Testis (tissue), 3 donors: Measurements from ENCODE around the gene GTSF1L. TPM values are rescaled to one million over a fixed set of nuclear protein-coding genes. Genes with fewer than 3 reads are reported as not detected.

ENCODE experiments used
- DNase-seq: peaks from one replicate; pipeline ENCODE4 v3.0.0-alpha.2; 2019
- H3K27ac ChIP-seq, 2 donors: fragments of 200-600 bp; sonication (generic); one replicate each; pipeline ENCODE4 v1.5.1; 2019
- H3K27me3 ChIP-seq: fragments of 200-600 bp; sonication (generic); one replicate; pipeline ENCODE4 v1.5.1; 2019
- H3K36me3 ChIP-seq: fragments of 200-600 bp; sonication (generic); one replicate; pipeline ENCODE4 v1.5.1; 2017; ENCODE audit warnings: low read depth; ENCODE audit errors: missing control alignments
- H3K4me1 ChIP-seq: fragments of 200-600 bp; sonication (generic); one replicate; pipeline ENCODE4 v1.5.1; 2019
- H3K4me3 ChIP-seq, 2 donors: fragments of 200-600 bp; sonication (generic); one replicate each; pipeline ENCODE4 v1.5.1; 2017 to 2019
- H3K9me3 ChIP-seq: fragments of 200-600 bp; sonication (generic); one replicate; pipeline ENCODE4 v1.5.1; 2017
- CTCF ChIP-seq, 3 experiments: fragments of 450-650 bp in 2 of 3; fragments of 200-600 bp in 1 of 3; sonication (generic) in 1 of 3; IDR thresholded peaks; one replicate each; pipeline ENCODE4 v1.5.1; 2016 to 2019; ENCODE audit warnings: antibody characterized with exemption in 3 of 3, mild to moderate bottlenecking in 2 of 3, moderate library complexity in 1 of 3
- POLR2A ChIP-seq: fragments of 450-650 bp; IDR thresholded peaks from one replicate; pipeline ENCODE4 v1.6.1; 2017; ENCODE audit warnings: antibody characterized with exemption, mild to moderate bottlenecking, moderate library complexity
- WGBS, 2 donors: methylation state at CpG; one replicate each; pipeline ENCODE4 v1.1.5; 2018; 5-methylcytosine and 5-hydroxymethylcytosine counted together
- intact Hi-C: fragments of 100-400 bp; cut with DNase I; formaldehyde crosslinking; loops from one replicate; pipeline ENCODE4 v1.15.1; 2023; ENCODE audit warnings: low total_unique reads
- polyA plus RNA-seq: library from polyadenylated mRNA; stranded (reverse); fragments of 350-450 nt; fragmentation: Illumina TruSeq; extraction: RNeasy Lipid Tissue Mini Kit (QIAGEN cat#74804); gene quantifications from one replicate; pipeline ENCODE4 v1.2.3, GENCODE V29; 2014; ENCODE audit warnings: low read depth, low replicate concordance; ENCODE audit not compliant: insufficient read depth
- total RNA-seq, 2 donors: library from RNA; depleted of rRNA; stranded (reverse); fragments of >200 nt; gene quantifications; one replicate each; pipeline ENCODE4 v1.2.3, GENCODE V29; 2016

Gene GTSF1L
- total and polyA plus RNA-seq, 3 donors from 2014 or later = 79.2 to 244 (median 202) TPM

DNA sequence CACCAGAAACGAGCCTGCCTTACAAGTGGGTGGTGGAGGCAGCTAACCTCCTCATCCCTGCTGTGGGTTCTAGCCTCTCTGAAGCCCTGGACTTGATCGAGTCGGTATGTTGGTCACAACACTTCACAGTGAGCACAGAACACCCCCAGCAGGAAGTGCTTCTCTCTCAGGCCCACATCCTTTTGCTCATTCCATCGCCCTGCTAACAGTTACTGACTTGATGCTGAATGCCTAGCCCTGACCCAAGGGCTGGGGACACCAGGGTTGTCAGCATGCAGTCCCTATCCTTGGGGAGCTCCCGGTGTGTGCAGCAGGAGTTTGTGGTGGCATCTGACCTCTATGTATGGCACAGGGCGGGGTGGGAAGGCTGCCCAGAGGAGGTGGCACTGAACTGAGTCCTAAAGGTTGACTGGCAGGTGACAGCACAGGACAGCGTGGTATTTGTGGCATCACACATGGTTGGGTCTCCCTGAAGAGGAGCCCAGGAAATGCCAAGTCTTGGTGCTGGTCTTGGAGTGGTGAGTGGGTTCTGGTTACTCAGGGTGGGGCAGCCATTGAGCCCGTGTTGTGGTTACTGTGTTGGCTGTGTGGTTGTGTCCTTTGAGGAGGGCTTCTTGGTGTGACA lies 26.7 kb downstream of the GTSF1L start:
- no peak for TF ChIP-seq CTCF (IDR thresholded peaks at IDR 0.05)
- no peak for TF ChIP-seq POLR2A
- Histone ChIP-seq H3K4me3 (no peak overlapping the region), H3K36me3 (no peaks in the 10 kb centered on the region), H3K9me3 (no peaks in the 10 kb centered on the region), H3K27ac (no peak overlapping the region), H3K27me3 (no peaks in the 10 kb centered on the region), H3K4me1 (no peaks in the 10 kb centered on the region)
- no peak for DNase-seq
- WGBS, 2 donors = 88 to 99% methylated on average over 4 to 8 of the region's 8 CpGs
- intact Hi-C loops = no loop called here

DNA sequence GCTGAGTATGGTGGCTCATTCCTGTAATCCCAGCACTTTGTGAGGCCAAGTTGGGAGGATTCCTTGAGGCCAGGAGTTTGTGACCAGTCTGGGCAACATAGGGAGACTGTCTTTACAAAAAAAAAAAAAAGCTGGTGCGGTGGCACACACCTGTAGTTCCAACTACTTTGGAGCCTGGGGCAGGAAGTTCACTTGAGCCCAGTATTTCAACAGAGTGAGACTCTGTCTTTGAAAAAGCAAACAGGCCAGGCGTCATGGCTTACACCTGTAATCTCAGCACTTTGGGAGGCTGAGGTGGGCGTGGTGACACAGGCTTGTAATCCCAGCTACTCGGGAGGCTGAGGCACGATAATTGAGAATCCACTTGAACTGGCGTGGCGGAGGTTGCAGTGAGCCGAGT lies 31.2 kb downstream of the GTSF1L start:
- Histone ChIP-seq H3K9me3 (no peaks in the 10 kb centered on the region), H3K4me1 (no peaks in the 10 kb centered on the region), H3K4me3 (no peak overlapping the region), H3K27ac (no peak overlapping the region), H3K27me3 (no peaks in the 10 kb centered on the region), H3K36me3 (no peaks in the 10 kb centered on the region)
- intact Hi-C loops = no loop called here
- no peak for DNase-seq
- TF ChIP-seq POLR2A (no peak), CTCF (IDR thresholded peaks at IDR 0.05) (no peak)
- WGBS, 2 donors = 91 to 92% methylated on average over 8 of the region's 8 CpGs

- DNase-seq = no peak
- TF ChIP-seq POLR2A = no peak
- TF ChIP-seq CTCF (IDR thresholded peaks at IDR 0.05) = no peak
- Histone ChIP-seq H3K9me3 (no peaks in the 10 kb centered on the region), H3K4me1 (peaks cover 4% of the 10 kb centered on the region), H3K27me3 (no peaks in the 10 kb centered on the region), H3K36me3 (no peaks in the 10 kb centered on the region), H3K27ac (peak overlapping the region in 1 of 2 donors; percentile 15), H3K4me3 (no peak overlapping the region)
- intact Hi-C loops = no loop called here
- WGBS, 2 donors = 80% methylated on average over 3 of the region's 3 CpGs
These were observed 32.0 kb downstream of the GTSF1L start for GRCh38 chr20:43694763-43695162.

GRCh38 chr20:43691928-43692524 lies 34.8 kb downstream of the GTSF1L start:
- peak; percentile 21 to 40 (median 23) for TF ChIP-seq CTCF (IDR thresholded peaks at IDR 0.05)
- no peak for TF ChIP-seq POLR2A
- Histone ChIP-seq H3K4me1 (peaks cover 4% of the 10 kb centered on the region), H3K27ac (peak overlapping the region; percentile 27 to 66), H3K36me3 (no peaks in the 10 kb centered on the region), H3K9me3 (no peaks in the 10 kb centered on the region), H3K4me3 (no peak overlapping the region), H3K27me3 (no peaks in the 10 kb centered on the region)
- intact Hi-C loops = no loop called here
- DNase-seq = peak; percentile 77
- WGBS, 2 donors = 68 to 86% methylated on average over 5 of the region's 5 CpGs
